OCI-LY1 (cell line): Measurements from ENCODE around the gene CASZ1.

Experiments
- EZH2 ChIP-seq: fragments of 200-600 bp; sonication (generic), shearing (Covaris generic); IDR thresholded peaks from 2 replicates; pipeline ENCODE4 v1.8.0; 2017; ENCODE audit warnings: borderline replicate concordance, mixed run types, mild to moderate bottlenecking, antibody characterized with exemption, low read length, moderate library complexity, mixed read lengths
- TF ChIP-seq, protein P1 (sequence below): fragments of 200-600 bp; sonication (generic), shearing (Covaris generic); IDR thresholded peaks from 2 replicates; pipeline ENCODE4 v1.5.1; 2017; ENCODE audit warnings: mild to moderate bottlenecking, antibody characterized with exemption, low read length, moderate library complexity, mixed read lengths

DNA sequence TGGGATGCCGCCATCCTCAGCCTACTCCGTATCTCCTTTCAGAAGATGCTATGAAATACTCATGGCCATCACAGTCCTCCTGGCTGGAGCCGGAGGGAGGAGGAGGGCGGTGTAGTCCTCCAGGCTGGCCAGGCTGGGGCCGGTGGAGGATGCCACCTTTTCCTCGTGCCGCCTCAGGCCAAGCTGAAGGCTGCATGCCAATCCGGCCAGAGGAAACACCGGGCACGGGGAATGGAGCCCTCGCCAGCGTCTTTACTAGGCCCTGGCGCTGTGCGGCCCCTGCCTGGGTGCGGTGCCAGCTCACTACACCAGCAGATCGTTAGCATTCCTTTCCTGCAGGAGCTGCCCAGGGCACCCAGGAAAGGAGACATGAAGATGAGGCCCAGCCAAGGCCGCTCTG is 70.1 kb downstream of the CASZ1 start:
- TF ChIP-seq, protein P1, sequence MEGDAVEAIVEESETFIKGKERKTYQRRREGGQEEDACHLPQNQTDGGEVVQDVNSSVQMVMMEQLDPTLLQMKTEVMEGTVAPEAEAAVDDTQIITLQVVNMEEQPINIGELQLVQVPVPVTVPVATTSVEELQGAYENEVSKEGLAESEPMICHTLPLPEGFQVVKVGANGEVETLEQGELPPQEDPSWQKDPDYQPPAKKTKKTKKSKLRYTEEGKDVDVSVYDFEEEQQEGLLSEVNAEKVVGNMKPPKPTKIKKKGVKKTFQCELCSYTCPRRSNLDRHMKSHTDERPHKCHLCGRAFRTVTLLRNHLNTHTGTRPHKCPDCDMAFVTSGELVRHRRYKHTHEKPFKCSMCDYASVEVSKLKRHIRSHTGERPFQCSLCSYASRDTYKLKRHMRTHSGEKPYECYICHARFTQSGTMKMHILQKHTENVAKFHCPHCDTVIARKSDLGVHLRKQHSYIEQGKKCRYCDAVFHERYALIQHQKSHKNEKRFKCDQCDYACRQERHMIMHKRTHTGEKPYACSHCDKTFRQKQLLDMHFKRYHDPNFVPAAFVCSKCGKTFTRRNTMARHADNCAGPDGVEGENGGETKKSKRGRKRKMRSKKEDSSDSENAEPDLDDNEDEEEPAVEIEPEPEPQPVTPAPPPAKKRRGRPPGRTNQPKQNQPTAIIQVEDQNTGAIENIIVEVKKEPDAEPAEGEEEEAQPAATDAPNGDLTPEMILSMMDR: no peak
- no peak for TF ChIP-seq EZH2
